Glomerular visceral epithelial cell (primary cell): ENCODE measurements around the gene MED20.

Source experiments
- DNase-seq: peaks from one replicate; pipeline ENCODE4 v3.0.0-alpha.2; 2016; ENCODE audit errors: extremely low spot score

MED20 gene

GRCh38 chr6:41941280-41942066 lies 20.5 kb upstream of the MED20 start, which contains the start of gene CCND3:
Gene CCND3 (minus strand): TSS chr6:41941808. CDS start chr6:41941649, 159 bp downstream.
- DNase-seq = peak; percentile 94

GRCh38 chr6:41940759-41941279 lies 19.9 kb upstream of the MED20 start:
- DNase-seq = peak; percentile 32

GRCh38 chr6:41939848-41940758 lies 19.2 kb upstream of the MED20 start:
- DNase-seq = no peak

GRCh38 chr6:41939176-41939847 lies 18.4 kb upstream of the MED20 start:
- DNase-seq = peak; percentile 46

GRCh38 chr6:41938590-41939175 lies 17.7 kb upstream of the MED20 start:
- DNase-seq = no peak

- DNase-seq = no peak
Observed at GRCh38 chr6:41937861-41938574, 17.1 kb upstream of the MED20 start.

GRCh38 chr6:41937472-41937860 lies 16.5 kb upstream of the MED20 start:
- DNase-seq = no peak

GRCh38 chr6:41936073-41936837 lies 15.3 kb upstream of the MED20 start:
- peak; percentile 90 for DNase-seq

- DNase-seq = no peak
Observed at GRCh38 chr6:41935685-41936072, 14.7 kb upstream of the MED20 start.

- no peak for DNase-seq
Observed at GRCh38 chr6:41935193-41935574, 14.2 kb upstream of the MED20 start.

GRCh38 chr6:41934278-41935192 lies 13.6 kb upstream of the MED20 start:
- DNase-seq = no peak

GRCh38 chr6:41932378-41932777 lies 11.4 kb upstream of the MED20 start:
- DNase-seq = no peak

- DNase-seq = no peak
Observed at GRCh38 chr6:41931792-41932191, 10.9 kb upstream of the MED20 start.

GRCh38 chr6:41929924-41930323 lies 9.0 kb upstream of the MED20 start:
- DNase-seq = no peak

- no peak for DNase-seq
Observed at GRCh38 chr6:41927253-41927652, 6.3 kb upstream of the MED20 start.

GRCh38 chr6:41922154-41922553 lies 1.2 kb upstream of the MED20 start:
- DNase-seq = no peak

- no peak for DNase-seq
Observed at GRCh38 chr6:41921712-41921998, 716 bp upstream of the MED20 start.

GRCh38 chr6:41917528-41917927 lies 3.4 kb downstream of the MED20 start:
- DNase-seq = peak; percentile 89

- no peak for DNase-seq
Observed at GRCh38 chr6:41914869-41915530, 5.9 kb downstream of the MED20 start.
